Measurements from ENCODE around the gene LRRK1.

Gene LRRK1

GRCh38 chr15:101036189-101036588 lies 117.0 kb downstream of the LRRK1 start:
- DNase-seq (ENCODE audit: insufficient read length, low spot score), result no peak
- no peak for TF ChIP-seq CTCF (IDR thresholded peaks at IDR 0.05; ENCODE audit: insufficient read depth, missing control alignments)
- FAIRE-seq, result no peak

DNA sequence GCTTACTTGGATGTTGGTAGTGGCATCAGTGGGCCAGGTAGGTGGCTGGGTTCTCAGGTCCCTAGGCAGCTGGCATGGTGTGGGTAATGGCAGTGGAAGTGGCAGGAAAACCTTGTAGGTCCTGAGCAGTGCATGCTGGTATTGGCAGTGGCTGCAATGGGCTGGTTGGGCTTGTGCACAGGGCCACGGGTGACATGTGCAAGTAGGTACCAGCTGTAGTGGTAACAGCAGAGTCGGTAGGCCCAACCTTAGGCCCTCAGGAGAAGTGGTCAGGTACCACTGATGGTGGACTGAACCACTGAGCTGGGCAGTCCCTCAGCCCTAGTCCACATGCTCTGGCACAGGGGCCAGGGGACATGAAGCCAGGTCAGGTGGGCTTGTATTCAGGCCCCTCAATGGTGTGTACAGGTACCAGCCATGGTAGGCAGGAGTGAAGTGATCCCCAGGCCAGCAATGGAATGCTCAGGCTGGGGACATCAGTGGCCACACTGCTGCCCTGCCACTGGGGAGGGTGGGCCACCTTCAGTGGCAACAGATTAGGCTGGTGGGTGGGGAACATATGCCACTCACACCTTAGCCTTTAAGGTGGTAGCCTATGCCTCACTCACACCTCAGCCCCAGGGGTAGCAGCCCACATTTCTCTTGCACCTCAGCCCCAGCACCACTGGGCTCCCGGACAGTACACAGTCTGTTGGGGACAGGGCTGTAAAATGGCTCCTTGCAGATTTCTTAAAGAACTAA lies 118.1 kb downstream of the LRRK1 start:
- DNase-seq (ENCODE audit: insufficient read length, low spot score) (no peak), FAIRE-seq (no peak)
- no peak for TF ChIP-seq CTCF (IDR thresholded peaks at IDR 0.05; ENCODE audit: insufficient read depth, missing control alignments)

DNA sequence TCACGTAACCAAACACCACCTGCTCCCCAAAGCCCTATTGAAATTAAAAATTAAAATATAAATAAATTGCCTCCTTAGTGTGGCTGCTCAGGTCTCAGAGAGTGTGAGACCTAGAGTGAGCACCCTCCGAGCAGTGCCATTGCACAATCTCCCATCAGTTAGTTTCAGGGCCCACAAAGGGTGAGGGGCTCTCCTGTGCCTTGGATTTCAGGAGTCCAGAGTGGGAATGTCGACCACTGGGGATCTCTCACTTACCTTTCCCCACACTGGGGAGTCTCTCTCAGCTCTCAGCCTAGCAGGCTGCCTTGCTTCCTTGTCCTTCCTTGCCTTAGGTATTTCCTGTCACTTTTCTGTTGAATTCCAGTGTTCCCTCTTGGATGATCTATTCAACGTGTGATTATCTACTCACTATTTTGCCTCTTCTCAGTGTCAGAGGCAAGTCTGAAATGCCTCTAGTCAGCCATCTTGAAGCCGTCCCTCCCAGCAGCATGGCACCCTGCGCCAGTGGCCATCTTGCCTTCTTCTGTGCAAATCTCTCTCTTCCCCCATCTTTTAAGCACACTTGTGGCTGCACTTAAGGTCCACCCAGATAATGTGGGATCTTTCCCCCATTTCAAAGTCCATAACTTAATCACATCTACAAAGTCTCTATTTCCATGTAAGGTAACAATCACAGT lies 119.3 kb downstream of the LRRK1 start:
- no peak for TF ChIP-seq CTCF (IDR thresholded peaks at IDR 0.05; ENCODE audit: insufficient read depth, missing control alignments)
- DNase-seq (ENCODE audit: insufficient read length, low spot score), result no peak
- no peak for FAIRE-seq

DNA sequence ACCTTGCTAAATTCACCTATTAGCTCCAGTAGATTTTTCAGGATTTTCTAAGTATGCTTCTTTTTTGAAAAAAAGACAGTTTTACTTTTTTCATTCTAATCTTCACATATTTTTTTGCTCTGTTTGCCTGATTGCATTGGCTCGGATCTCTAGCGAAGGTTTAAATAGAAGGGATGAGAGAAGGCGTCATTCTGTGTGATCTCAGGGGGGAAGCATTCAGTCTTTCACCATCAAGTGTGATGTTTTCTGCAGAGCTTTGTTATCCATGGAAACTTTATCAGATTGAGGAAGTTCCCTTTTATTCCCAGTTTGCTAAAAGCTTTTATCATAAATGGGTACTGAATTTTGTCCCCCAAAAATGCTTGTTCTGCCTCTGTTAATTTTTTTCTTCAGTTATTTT lies 120.3 kb downstream of the LRRK1 start:
- DNase-seq (ENCODE audit: insufficient read length, low spot score) (no peak), FAIRE-seq (no peak)
- TF ChIP-seq CTCF (IDR thresholded peaks at IDR 0.05; ENCODE audit: insufficient read depth, missing control alignments), result no peak

GRCh38 chr15:101042320-101042719 lies 123.2 kb downstream of the LRRK1 start:
- FAIRE-seq (no peak), DNase-seq (ENCODE audit: insufficient read length, low spot score) (no peak)
- TF ChIP-seq CTCF (IDR thresholded peaks at IDR 0.05; ENCODE audit: insufficient read depth, missing control alignments), result no peak

GRCh38 chr15:101043011-101043410 lies 123.9 kb downstream of the LRRK1 start:
- TF ChIP-seq CTCF (IDR thresholded peaks at IDR 0.05; ENCODE audit: insufficient read depth, missing control alignments), result no peak
- no peak for DNase-seq (ENCODE audit: insufficient read length, low spot score)
- FAIRE-seq, result no peak
